DMS 273 (cell line): Measurements from ENCODE around the gene BSG.
A peak's percentile ranks its signal among the peaks of the same experiment; 100 is the strongest.

ENCODE experiments used
- DNase-seq: peaks from one replicate; lab custom pipeline; 2025; ENCODE audit not compliant: unreplicated experiment; lab: John Stamatoyannopoulos, UW

Gene BSG

DNA sequence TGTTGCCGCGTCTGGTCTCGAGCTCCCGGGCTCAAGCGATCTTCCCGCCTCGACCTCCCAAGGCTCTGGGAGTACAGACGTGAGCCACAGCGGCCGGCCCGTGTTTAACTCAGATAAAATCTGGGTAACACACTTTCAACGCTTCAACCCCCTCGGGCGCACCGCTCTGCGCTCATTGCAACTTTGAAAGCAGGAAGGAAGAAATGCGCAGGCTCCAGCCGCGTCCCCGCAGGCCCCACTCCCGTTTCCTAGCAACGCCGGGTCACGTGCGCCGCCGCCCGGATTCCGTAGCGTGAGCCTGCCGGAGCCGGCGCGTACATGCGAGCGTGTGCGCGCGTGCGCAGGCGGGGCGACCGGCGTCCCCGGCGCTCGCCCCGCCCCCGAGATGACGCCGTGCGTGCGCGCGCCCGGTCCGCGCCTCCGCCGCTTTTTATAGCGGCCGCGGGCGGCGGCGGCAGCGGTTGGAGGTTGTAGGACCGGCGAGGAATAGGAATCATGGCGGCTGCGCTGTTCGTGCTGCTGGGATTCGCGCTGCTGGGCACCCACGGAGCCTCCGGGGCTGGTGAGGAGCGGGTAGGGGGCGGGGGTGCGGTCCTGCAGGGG is at the start of gene BSG:
Gene BSG (plus strand): TSS at position 457 of the 603 bp plus-strand sequence. CDS start 39 bp downstream, at position 496.
- DNase-seq, result peak; percentile 100

- no peak for DNase-seq
Measured at GRCh38 chr19:522726-523125, 49.7 kb upstream of the BSG start.

DNA sequence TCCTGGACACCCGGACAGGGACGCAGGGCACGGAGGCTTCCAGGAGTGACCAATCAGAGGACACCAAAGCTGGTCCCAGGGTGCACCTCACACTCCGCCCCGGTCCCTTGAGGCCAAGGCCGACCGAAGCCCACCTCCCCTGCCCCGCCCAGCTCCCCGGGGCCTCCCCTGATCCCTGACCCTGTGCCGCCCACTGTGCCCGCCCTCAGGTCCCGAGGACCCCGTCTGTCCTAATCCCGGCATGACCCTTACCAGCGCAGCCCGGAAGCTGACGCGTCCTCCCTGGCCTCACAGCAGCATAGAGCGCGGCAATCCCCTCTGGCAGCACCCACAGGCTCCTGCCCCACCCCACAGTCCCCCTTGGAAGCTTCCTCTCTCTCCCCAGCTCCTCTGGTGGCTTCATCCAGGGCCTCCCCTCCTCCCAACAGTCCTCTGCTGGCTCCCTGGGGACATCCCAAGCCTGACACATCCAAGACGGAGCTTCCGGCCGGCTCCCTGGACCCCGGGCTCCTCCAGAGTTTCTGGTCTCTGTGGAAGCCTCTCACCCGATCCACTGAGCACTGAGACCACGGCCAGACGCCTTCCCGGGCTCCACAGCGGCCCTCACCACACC is 48.2 kb upstream of the BSG start:
- DNase-seq, result peak; percentile 55

GRCh38 chr19:525029-525428 is 47.4 kb upstream of the BSG start:
- DNase-seq, result no peak

- DNase-seq, result no peak
Measured at GRCh38 chr19:525857-526419, 46.5 kb upstream of the BSG start.

DNA sequence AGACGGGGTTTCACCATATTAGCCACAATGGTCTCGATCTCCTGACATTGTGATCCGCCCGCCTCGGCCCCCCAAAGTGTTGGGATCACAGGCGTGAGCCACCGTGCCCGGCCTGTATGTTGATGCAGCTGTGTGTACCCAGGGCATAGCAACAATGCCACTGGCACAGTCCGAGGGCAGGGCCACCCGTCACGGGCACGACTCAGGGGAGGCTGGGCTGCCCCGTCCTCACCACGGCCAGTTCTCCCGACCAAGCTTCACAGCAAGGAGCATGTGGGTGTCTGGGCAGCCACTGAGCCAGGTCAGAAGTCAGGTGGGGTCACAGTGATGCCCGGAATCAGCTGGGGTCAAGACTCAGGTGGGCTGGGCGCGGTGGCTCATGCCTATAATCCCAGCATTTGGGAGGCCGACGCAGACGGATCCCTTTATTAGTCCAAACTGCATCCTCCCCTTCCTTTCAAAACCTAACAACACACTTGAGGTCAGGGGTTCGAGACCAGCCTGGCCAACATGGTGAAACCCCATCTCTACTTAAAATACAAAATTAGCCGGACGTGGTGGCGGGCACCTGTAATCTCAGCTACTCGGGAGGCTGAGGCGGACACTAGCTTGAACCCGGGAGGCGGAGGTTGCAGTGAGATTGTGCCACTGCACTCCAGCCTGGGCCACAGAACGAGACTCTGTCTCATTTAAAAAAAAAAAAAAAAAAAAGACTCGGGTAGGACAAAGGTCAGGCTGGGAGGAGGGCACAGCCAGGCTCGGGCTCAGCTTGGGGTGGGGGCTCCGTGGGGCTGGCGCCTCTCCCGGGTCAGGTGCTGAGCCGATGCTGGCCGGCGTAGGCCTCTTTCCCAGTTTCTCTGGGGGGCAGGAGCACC is 42.0 kb upstream of the BSG start:
- DNase-seq, result no peak

DNA sequence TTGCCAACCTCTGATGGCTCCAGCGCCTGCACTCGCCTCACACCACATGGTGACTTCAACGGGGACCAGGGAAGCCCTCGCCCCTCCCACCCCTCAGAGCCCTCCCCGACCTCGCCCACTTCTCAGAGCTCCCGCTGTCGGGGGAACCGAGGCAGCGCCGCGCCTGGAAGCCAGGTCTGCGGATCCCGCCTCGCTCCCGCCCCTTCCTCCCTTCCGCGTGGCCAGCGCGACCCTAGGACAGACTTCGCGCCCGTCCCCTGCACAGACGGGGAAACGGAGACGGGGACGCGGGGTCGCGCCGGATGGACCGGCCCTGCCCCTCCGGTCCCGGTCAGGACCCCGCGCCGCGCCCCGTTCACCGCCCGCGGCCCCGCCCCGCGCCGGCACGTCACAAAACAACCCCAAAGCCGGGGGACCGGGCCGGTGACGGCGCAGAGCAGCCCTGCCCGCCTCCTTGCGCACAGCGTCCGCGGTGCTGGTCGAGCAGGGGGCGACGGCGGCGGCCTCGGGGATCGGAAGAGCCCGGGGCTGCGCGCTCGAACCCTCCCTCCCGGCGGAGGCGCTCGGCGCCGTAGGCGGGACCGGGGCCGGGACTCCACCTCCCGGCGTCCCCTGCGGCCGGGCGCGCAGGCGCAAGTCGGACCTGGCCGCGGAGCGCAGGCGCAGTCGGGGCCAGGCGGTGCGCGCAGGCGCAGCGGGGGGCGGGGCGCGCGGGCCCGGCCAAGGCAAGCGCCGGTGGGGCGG is 41.2 kb upstream of the BSG start:
- peak; percentile 96 for DNase-seq

- peak; percentile 70 for DNase-seq
Measured at GRCh38 chr19:531753-532560, 40.4 kb upstream of the BSG start, which contains the start of gene CDC34. TSS of gene CDC34 (plus strand) at chr19:531760. CDS start at chr19:531932, 172 bp downstream.

- DNase-seq, result peak; percentile 92
Measured at GRCh38 chr19:532561-533363, 39.6 kb upstream of the BSG start.

- no peak for DNase-seq
Measured at GRCh38 chr19:533364-534058, 38.9 kb upstream of the BSG start.

GRCh38 chr19:534088-534487 is 38.3 kb upstream of the BSG start:
- DNase-seq, result no peak

DNA sequence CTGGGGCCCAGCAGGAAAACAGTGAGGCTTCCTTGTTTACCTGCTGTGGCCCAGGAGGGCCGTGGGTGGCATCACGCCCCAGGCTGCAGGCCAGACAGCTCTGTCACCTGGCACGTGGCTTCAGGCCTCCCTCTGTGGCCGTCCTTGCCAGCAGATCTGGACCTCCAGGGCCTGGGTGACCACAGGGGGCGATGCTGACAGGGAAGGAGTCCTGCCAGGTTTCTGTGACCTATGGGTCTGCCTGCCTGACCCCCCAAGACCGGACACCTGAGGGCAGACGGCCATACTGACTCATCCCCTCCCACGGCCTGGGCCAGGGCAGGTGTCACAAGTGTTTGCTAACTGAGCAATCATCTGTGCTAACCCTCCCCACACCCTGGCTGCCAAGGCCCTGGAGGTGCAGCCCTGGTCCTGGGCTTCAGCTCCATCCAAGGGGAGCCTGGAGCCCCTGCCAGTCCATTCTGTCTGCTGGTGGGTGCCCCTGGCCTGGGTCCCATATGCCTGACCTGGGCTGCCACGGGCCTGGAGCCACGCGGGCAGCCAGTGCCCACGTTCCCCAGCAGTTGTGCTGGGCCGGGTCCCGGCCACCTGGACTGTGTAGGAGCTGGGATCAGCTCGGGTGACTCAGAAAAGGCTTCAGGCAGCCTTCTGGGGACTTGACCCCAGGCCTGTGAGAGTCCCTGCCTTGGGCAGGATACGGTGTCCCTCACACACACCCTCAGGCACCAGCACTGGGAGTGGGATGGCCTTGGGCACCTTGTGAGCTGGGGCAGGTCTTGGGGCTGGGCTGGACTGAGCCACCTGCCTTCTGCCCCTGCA is 37.2 kb upstream of the BSG start:
- DNase-seq, result no peak

- DNase-seq, result no peak
Measured at GRCh38 chr19:536031-536880, 36.1 kb upstream of the BSG start.

GRCh38 chr19:536881-537404 is 35.5 kb upstream of the BSG start:
- DNase-seq, result no peak

DNA sequence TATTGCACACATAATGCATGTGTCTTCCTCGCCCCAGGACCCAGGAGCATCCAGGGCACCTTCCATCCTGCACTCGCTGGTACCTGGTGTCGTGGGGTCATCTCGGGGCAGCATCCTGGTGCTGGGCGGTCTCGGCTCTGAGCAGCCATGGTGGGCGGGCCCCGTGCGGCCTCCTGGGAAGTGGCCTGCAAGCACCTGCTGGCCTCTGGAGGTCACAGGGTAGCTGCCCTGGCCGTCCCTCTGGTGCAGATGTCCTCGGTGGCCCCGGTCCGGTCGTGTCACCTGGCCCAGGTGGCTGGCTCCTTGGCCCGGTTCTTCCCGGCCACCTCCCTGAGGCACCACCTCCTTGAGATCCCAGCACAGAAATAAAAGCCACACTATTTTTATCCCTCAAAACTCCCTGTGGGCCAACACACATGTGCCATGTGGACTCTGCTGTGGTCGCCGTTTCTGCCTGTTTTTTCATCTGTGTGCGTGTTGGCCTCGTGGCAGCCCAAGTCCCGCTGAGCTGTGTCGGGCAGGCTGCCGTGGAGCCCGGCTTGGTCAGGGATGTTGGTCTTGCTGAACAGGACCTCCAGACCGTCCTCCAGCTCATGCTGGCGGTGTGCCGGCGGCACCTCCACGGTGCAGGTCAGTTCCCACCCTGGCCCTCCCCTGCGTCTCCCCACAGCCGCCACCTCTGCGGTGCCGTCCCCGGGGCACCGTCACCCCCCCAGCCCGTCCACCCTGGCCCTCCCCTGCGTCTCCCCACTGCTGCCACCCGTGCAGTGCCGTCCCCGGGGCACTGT is 33.6 kb upstream of the BSG start:
- DNase-seq, result no peak
